IMR-90 (cell line): ENCODE results near the gene MCTP1. TPM values are rescaled to one million over a fixed set of nuclear protein-coding genes. Genes with fewer than 3 reads are reported as not detected.

Experiments used
- ATAC-seq: fragments of 200-7000 bp; cut with Tn5 transposase; 2 replicates; pipeline ENCODE4 v1.9.1; 2020; ENCODE audit warnings: low read depth, mild to moderate bottlenecking, moderate library complexity
- BruUV-seq: library from RNA; stranded (reverse); fragments of 400-500 nt; replicated peaks from 2 replicates; lab custom pipeline; 2021; lab: Mats Ljungman, UMichigan
- CTCF ChIA-PET: fragments of 300-600 bp; formaldehyde crosslinking; extraction: SDS; loops from one replicate; lab custom pipeline; 2021; ENCODE audit warnings: antibody characterized with exemption; lab: Yijun Ruan, JAX
- POLR2A ChIA-PET: fragments of 300-600 bp; sonication (Branson Sonifier 250); formaldehyde crosslinking; loops from one replicate; lab custom pipeline; 2022; ENCODE audit warnings: antibody characterized with exemption; ENCODE audit not compliant: unreplicated experiment; lab: Charles Lee
- DNase-seq: peaks from one replicate; pipeline ENCODE4 v3.0.0; 2013
- H2AFZ ChIP-seq: replicated peaks from 2 replicates; pipeline ENCODE3; 2013; ENCODE audit warnings: low read length, mild to moderate bottlenecking; ENCODE audit not compliant: poor library complexity
- H2AK5ac ChIP-seq: 2 replicates; pipeline ENCODE4 v1.6.1; 2013; ENCODE audit warnings: low read depth, low read length, inconsistent platforms
- H2AK9ac ChIP-seq: replicated peaks from 2 replicates; pipeline ENCODE3; 2013; ENCODE audit warnings: mild to moderate bottlenecking, low read depth, low read length, moderate library complexity; ENCODE audit not compliant: poor library complexity
- H2BK120ac ChIP-seq: 2 replicates; pipeline ENCODE4 v1.6.1; 2013; ENCODE audit warnings: low read depth, low read length, inconsistent platforms
- H2BK15ac ChIP-seq: 3 replicates; pipeline ENCODE4 v1.6.1; 2013; ENCODE audit warnings: low read depth, low read length, inconsistent platforms
- H2BK20ac ChIP-seq: 2 replicates; pipeline ENCODE4 v1.6.1; 2013; ENCODE audit warnings: low read depth, mild to moderate bottlenecking, inconsistent platforms, low read length, moderate library complexity
- H2BK5ac ChIP-seq: 2 replicates; pipeline ENCODE4 v1.6.1; 2013; ENCODE audit warnings: mild to moderate bottlenecking, low read depth, low read length, inconsistent platforms; ENCODE audit not compliant: poor library complexity, severe bottlenecking
- H3K14ac ChIP-seq: replicated peaks from 2 replicates; pipeline ENCODE4 v1.6.1; 2013; ENCODE audit warnings: low read depth, low read length, inconsistent platforms
- H3K18ac ChIP-seq: 2 replicates; pipeline ENCODE4 v1.6.1; 2013; ENCODE audit warnings: low read depth, low read length, control low read depth
- H3K23ac ChIP-seq: 2 replicates; pipeline ENCODE4 v1.6.1; 2013; ENCODE audit warnings: low read depth, low read length, inconsistent platforms
- H3K27ac ChIP-seq: 2 replicates; pipeline ENCODE4 v1.5.1; 2013; ENCODE audit warnings: mild to moderate bottlenecking, control low read depth, low read length; ENCODE audit not compliant: insufficient read depth
- H3K27me3 ChIP-seq: 2 replicates; pipeline ENCODE4 v1.6.1; 2013; ENCODE audit warnings: low read length; ENCODE audit not compliant: control insufficient read depth, insufficient read depth
- H3K36me3 ChIP-seq: 2 replicates; pipeline ENCODE4 v1.6.1; 2013; ENCODE audit warnings: low read length, mixed read lengths; ENCODE audit not compliant: control insufficient read depth, insufficient read depth
- H3K4ac ChIP-seq: 2 replicates; pipeline ENCODE4 v1.6.1; 2013; ENCODE audit warnings: low read depth, low read length, inconsistent platforms
- H3K4me1 ChIP-seq: 2 replicates; pipeline ENCODE4 v1.6.1; 2013; ENCODE audit warnings: low read length, mixed read lengths; ENCODE audit not compliant: control insufficient read depth, insufficient read depth
- H3K4me2 ChIP-seq: 2 replicates; pipeline ENCODE4 v1.6.1; 2013; ENCODE audit warnings: low read depth, mild to moderate bottlenecking, control low read depth, low read length, moderate library complexity
- H3K4me3 ChIP-seq: 2 replicates; pipeline ENCODE4 v1.5.1; 2013; ENCODE audit warnings: low read depth, mild to moderate bottlenecking, control low read depth, low read length, moderate library complexity; ENCODE audit not compliant: insufficient read depth
- H3K56ac ChIP-seq: 2 replicates; pipeline ENCODE4 v1.6.1; 2013; ENCODE audit warnings: low read length, inconsistent platforms; ENCODE audit not compliant: insufficient read depth; ENCODE audit errors: extremely low read depth
- H3K79me1 ChIP-seq, 2 experiments: 2 replicates each; pipeline ENCODE4 v1.6.1; 2013; ENCODE audit warnings: low read length in 2 of 2, inconsistent platforms in 1 of 2, low read depth in 1 of 2
- H3K9ac ChIP-seq: 2 replicates; pipeline ENCODE4 v1.6.1; 2013; ENCODE audit warnings: low read depth, low read length, control low read depth
- H3K9me1 ChIP-seq: 2 replicates; pipeline ENCODE4 v1.6.1; 2013; ENCODE audit warnings: low read length, inconsistent platforms; ENCODE audit not compliant: insufficient read depth
- H3K9me3 ChIP-seq: 2 replicates; pipeline ENCODE4 v1.6.1; 2013; ENCODE audit warnings: low read length; ENCODE audit not compliant: control insufficient read depth, insufficient read depth
- H4K20me1 ChIP-seq: 2 replicates; pipeline ENCODE4 v1.6.1; 2013; ENCODE audit warnings: low read length, inconsistent platforms; ENCODE audit not compliant: insufficient read depth
- H4K5ac ChIP-seq: 2 replicates; pipeline ENCODE4 v1.6.1; 2013; ENCODE audit warnings: mild to moderate bottlenecking, low read depth, low read length, control low read depth
- H4K8ac ChIP-seq, 2 experiments: 2 replicates each; pipeline ENCODE4 v1.6.1; 2013; ENCODE audit warnings: low read depth in 2 of 2, low read length in 2 of 2, control low read depth in 1 of 2, inconsistent platforms in 1 of 2
- H4K91ac ChIP-seq: 2 replicates; pipeline ENCODE4 v1.6.1; 2013; ENCODE audit warnings: low read depth, low read length, inconsistent platforms; ENCODE audit not compliant: insufficient read depth
- ELK1 ChIP-seq: fragments of 150-350 bp; IDR thresholded peaks from 2 replicates; pipeline ENCODE4 v1.6.1; 2016; ENCODE audit warnings: low read depth, mild to moderate bottlenecking, low read length, moderate library complexity, borderline replicate concordance
- RAD21 ChIP-seq: IDR thresholded peaks from 2 replicates; pipeline ENCODE4 v1.6.1; 2012; ENCODE audit warnings: low read length, improper control_type of control experiment
- SMC3 ChIP-seq: fragments of 150-350 bp; IDR thresholded peaks from 2 replicates; pipeline ENCODE4 v1.6.1; 2016; ENCODE audit warnings: low read depth, mild to moderate bottlenecking, antibody characterized with exemption, low read length, moderate library complexity
- WGBS, 2 experiments: methylation state at CpG; one replicate each; pipeline versions ENCODE4 v1.1.5 to v1.1.7; 2013; ENCODE audit warnings: missing lambda C conversion rate in 2 of 2; ENCODE audit not compliant: insufficient read length in 1 of 2; ENCODE audit errors: extremely low coverage in 2 of 2; 5-methylcytosine and 5-hydroxymethylcytosine counted together
- dilution Hi-C: fragments of 300-500 bp; cut with HindIII; formaldehyde crosslinking; loops from one replicate; pipeline ENCODE4 v1.14.3; 2018; ENCODE audit warnings: low sequenced_read_pairs; ENCODE audit not compliant: unreplicated experiment
- in situ Hi-C: fragments of 300-500 bp; cut with MboI; formaldehyde crosslinking; loops from 3 replicates; pipeline ENCODE4 v1.14.3; 2019; ENCODE audit warnings: low sequenced_read_pairs, inconsistent platforms, mixed read lengths
- intact Hi-C: fragments of 100-400 bp; cut with micrococcal nuclease; formaldehyde crosslinking; loops from 2 replicates; pipeline ENCODE4 v1.10.0; 2022
- polyA plus RNA-seq, 3 experiments: library from polyadenylated mRNA; depleted of rRNA; stranded (reverse); fragments of >200 nt; gene quantifications; 2 replicates each; pipeline ENCODE4 v1.2.3, GENCODE V29; 2012; ENCODE audit warnings: low replicate concordance in 1 of 3
- total RNA-seq: library from RNA; depleted of rRNA; stranded (reverse); fragments of >200 nt; gene quantifications from 2 replicates; pipeline ENCODE4 v1.2.3, GENCODE V29; 2012

The MCTP1 gene
- total and polyA plus RNA-seq, 2 of the 4 experiments (the other 2 are of a cell fraction), result 0.21 TPM; not detected in 1

GRCh38 chr5:94903726-94904125, 381.2 kb downstream of the MCTP1 start:
- CTCF ChIA-PET, result interaction anchor here (1.0 kb wide), 1 partner anchor 9 kb away, joined by 3 read pairs; no protein-coding TSS in a partner anchor
- Histone ChIP-seq H3K56ac (no peak overlapping the region), H2AFZ (no peak overlapping the region), H4K91ac (no peak overlapping the region), H3K18ac (no peak overlapping the region), H3K27me3 (no peaks in the 10 kb centered on the region), H3K4me1 (no peaks in the 10 kb centered on the region), H4K8ac (no peak overlapping the region), H2BK5ac (no peak overlapping the region), H4K20me1 (no peaks in the 10 kb centered on the region), H3K27ac (no peak overlapping the region), H3K14ac (no peak overlapping the region), H2AK9ac (no peak overlapping the region), H3K9ac (no peak overlapping the region), H3K4me3 (no peak overlapping the region), H3K9me3 (no peaks in the 10 kb centered on the region), H2AK5ac (no peak overlapping the region), H3K4me2 (no peak overlapping the region), H3K4ac (no peak overlapping the region), H3K79me1 (no peaks in the 10 kb centered on the region), H2BK15ac (no peak overlapping the region), H2BK120ac (no peak overlapping the region), H4K5ac (no peak overlapping the region), H3K36me3 (no peaks in the 10 kb centered on the region), H3K23ac (no peak overlapping the region), H2BK20ac (no peak overlapping the region), H3K9me1 (no peaks in the 10 kb centered on the region)
- dilution Hi-C loops, result no loop called here
- POLR2A ChIA-PET, result no interaction called here
- intact Hi-C loops, result no loop called here
- no CpG with 5 or more reads among the region's 3 CpGs for WGBS, 2 experiments
- TF ChIP-seq SMC3, result no peak
- no peak for TF ChIP-seq ELK1
- TF ChIP-seq RAD21, result no peak
- ATAC-seq (no peak), DNase-seq (no peak)
- BruUV-seq, result no TSS peak
- in situ Hi-C loops, result no loop called here
